Suprapubic skin (tissue), 4 donors: Measurements from ENCODE around the gene C1orf35. TPM values are rescaled to one million over a fixed set of nuclear protein-coding genes. Genes with fewer than 3 reads are reported as not detected.

Source experiments
- DNase-seq, 2 donors: peaks; one replicate each; pipeline ENCODE4 v3.0.0-alpha.2; 2019; ENCODE audit warnings: low spot score in 2 of 2
- H3K27ac ChIP-seq: fragments of 200-600 bp; sonication (generic); one replicate; pipeline ENCODE4 v1.5.1; 2019
- H3K27me3 ChIP-seq: fragments of 200-600 bp; sonication (generic); one replicate; pipeline ENCODE4 v1.5.1; 2019
- H3K36me3 ChIP-seq: fragments of 200-600 bp; sonication (generic); one replicate; pipeline ENCODE4 v1.5.1; 2019
- H3K4me1 ChIP-seq: fragments of 200-600 bp; sonication (generic); one replicate; pipeline ENCODE4 v1.5.1; 2019
- H3K4me3 ChIP-seq: fragments of 200-600 bp; sonication (generic); one replicate; pipeline ENCODE4 v1.5.1; 2019; ENCODE audit warnings: mild to moderate bottlenecking
- H3K9me3 ChIP-seq: fragments of 200-600 bp; sonication (generic); one replicate; pipeline ENCODE4 v1.5.1; 2019
- CTCF ChIP-seq, 2 donors: fragments of 200-600 bp in 1 of 2; fragments of 450-650 bp in 1 of 2; sonication (generic) in 1 of 2; IDR thresholded peaks; one replicate each; pipeline ENCODE4 v1.5.1; 2016 to 2019; ENCODE audit warnings: antibody characterized with exemption in 2 of 2, mild to moderate bottlenecking in 1 of 2, moderate library complexity in 1 of 2
- EP300 ChIP-seq: sonication (generic); formaldehyde crosslinking; IDR thresholded peaks from one replicate; pipeline ENCODE4 v1.6.1; 2017; ENCODE audit warnings: antibody characterized with exemption
- POLR2A ChIP-seq, 2 donors: fragments of 450-650 bp; IDR thresholded peaks; one replicate each; pipeline ENCODE4 v1.6.1; 2017; ENCODE audit warnings: antibody characterized with exemption in 2 of 2, mild to moderate bottlenecking in 2 of 2, moderate library complexity in 2 of 2
- POLR2AphosphoS5 ChIP-seq, 3 donors: sonication (generic); formaldehyde crosslinking; IDR thresholded peaks; one replicate each; pipeline ENCODE4 v1.6.1; 2017; ENCODE audit warnings: antibody characterized with exemption in 3 of 3
- WGBS: methylation state at CpG from one replicate; pipeline ENCODE4 v1.1.5; 2018; 5-methylcytosine and 5-hydroxymethylcytosine counted together
- total RNA-seq, 4 donors: library from RNA; depleted of rRNA; stranded (reverse); fragments of >200 nt; gene quantifications; one replicate each; pipeline ENCODE4 v1.1.0, GENCODE V29; 2016

The C1orf35 gene
- total RNA-seq, 4 donors from 2014 or later: 10.6 to 32.3 (median 17.1) TPM

- peak in 1 of 2 donors; percentile 7 for DNase-seq
- WGBS: 70% methylated on average over 1 of the region's 1 CpG
- Histone ChIP-seq H3K4me1 (peaks cover 16% of the 10 kb centered on the region), H3K9me3 (no peaks in the 10 kb centered on the region), H3K36me3 (no peaks in the 10 kb centered on the region), H3K27me3 (no peaks in the 10 kb centered on the region), H3K27ac (no peak overlapping the region), H3K4me3 (no peak overlapping the region)
- TF ChIP-seq CTCF (IDR thresholded peaks at IDR 0.05) (no peak), POLR2A (IDR thresholded peaks at IDR 0.05) (no peak), EP300 (no peak), POLR2AphosphoS5 (IDR thresholded peaks at IDR 0.05) (no peak)
Measured at GRCh38 chr1:228122921-228123441, 19.9 kb upstream of the C1orf35 start.

GRCh38 chr1:228120857-228121489 lies 17.8 kb upstream of the C1orf35 start:
- peaks cover 16% of the 10 kb centered on the region for H3K4me1 ChIP-seq
- no peak overlapping the region for H3K27ac ChIP-seq
- no peaks in the 10 kb centered on the region for H3K27me3 ChIP-seq
- no peak overlapping the region for H3K4me3 ChIP-seq
- no peak for TF ChIP-seq POLR2A (IDR thresholded peaks at IDR 0.05)
- no peak for TF ChIP-seq CTCF (IDR thresholded peaks at IDR 0.05)
- no peak for TF ChIP-seq POLR2AphosphoS5 (IDR thresholded peaks at IDR 0.05)
- TF ChIP-seq EP300: no peak
- H3K9me3 ChIP-seq: no peaks in the 10 kb centered on the region
- 47% methylated on average over 5 of the region's 5 CpGs for WGBS
- H3K36me3 ChIP-seq: no peaks in the 10 kb centered on the region
- peak in 1 of 2 donors; percentile 3 for DNase-seq

GRCh38 chr1:228120351-228120750 lies 17.2 kb upstream of the C1orf35 start:
- peaks cover 16% of the 10 kb centered on the region for H3K4me1 ChIP-seq
- no peak for DNase-seq
- H3K27me3 ChIP-seq: no peaks in the 10 kb centered on the region
- 40% methylated on average over 1 of the region's 1 CpG for WGBS
- TF ChIP-seq EP300 (no peak), POLR2A (IDR thresholded peaks at IDR 0.05) (no peak), CTCF (IDR thresholded peaks at IDR 0.05) (no peak), POLR2AphosphoS5 (IDR thresholded peaks at IDR 0.05) (no peak)
- H3K9me3 ChIP-seq: no peaks in the 10 kb centered on the region
- no peaks in the 10 kb centered on the region for H3K36me3 ChIP-seq
- no peak overlapping the region for H3K27ac ChIP-seq
- H3K4me3 ChIP-seq: no peak overlapping the region

- no peak overlapping the region for H3K4me3 ChIP-seq
- H3K27ac ChIP-seq: no peak overlapping the region
- TF ChIP-seq POLR2A (IDR thresholded peaks at IDR 0.05): no peak
- TF ChIP-seq POLR2AphosphoS5 (IDR thresholded peaks at IDR 0.05): no peak
- no peak for TF ChIP-seq CTCF (IDR thresholded peaks at IDR 0.05)
- no peak for TF ChIP-seq EP300
- H3K9me3 ChIP-seq: no peaks in the 10 kb centered on the region
- H3K36me3 ChIP-seq: no peaks in the 10 kb centered on the region
- H3K27me3 ChIP-seq: no peaks in the 10 kb centered on the region
- 83% methylated on average over 2 of the region's 2 CpGs for WGBS
- peaks cover 16% of the 10 kb centered on the region for H3K4me1 ChIP-seq
- no peak for DNase-seq
Measured at GRCh38 chr1:228118040-228118439, 14.9 kb upstream of the C1orf35 start.

GRCh38 chr1:228117335-228117734 lies 14.2 kb upstream of the C1orf35 start:
- WGBS: 96% methylated on average over 4 of the region's 4 CpGs
- TF ChIP-seq EP300 (no peak), CTCF (IDR thresholded peaks at IDR 0.05) (no peak), POLR2A (IDR thresholded peaks at IDR 0.05) (no peak), POLR2AphosphoS5 (IDR thresholded peaks at IDR 0.05) (no peak)

More at GRCh38 chr1:228117335-228117734, 14.2 kb upstream of the C1orf35 start:
- H3K27me3 ChIP-seq: no peaks in the 10 kb centered on the region
- H3K9me3 ChIP-seq: no peaks in the 10 kb centered on the region
- no peak overlapping the region for H3K27ac ChIP-seq
- H3K4me1 ChIP-seq: peaks cover 16% of the 10 kb centered on the region
- H3K4me3 ChIP-seq: no peak overlapping the region
- no peaks in the 10 kb centered on the region for H3K36me3 ChIP-seq
- DNase-seq: no peak
